GM12873 (cell line): Measurements from ENCODE around the gene ERCC1.
A peak's percentile ranks its signal among the peaks of the same experiment; 100 is the strongest.

Experiments
- TF ChIP-seq, protein P1 (sequence below): IDR thresholded peaks from 2 replicates; pipeline ENCODE4 v1.5.1; 2012; ENCODE audit warnings: low read depth, mild to moderate bottlenecking, moderate library complexity, low read length, control low read depth; ENCODE audit not compliant: insufficient read depth; ENCODE audit errors: missing control alignments

ERCC1 gene

DNA sequence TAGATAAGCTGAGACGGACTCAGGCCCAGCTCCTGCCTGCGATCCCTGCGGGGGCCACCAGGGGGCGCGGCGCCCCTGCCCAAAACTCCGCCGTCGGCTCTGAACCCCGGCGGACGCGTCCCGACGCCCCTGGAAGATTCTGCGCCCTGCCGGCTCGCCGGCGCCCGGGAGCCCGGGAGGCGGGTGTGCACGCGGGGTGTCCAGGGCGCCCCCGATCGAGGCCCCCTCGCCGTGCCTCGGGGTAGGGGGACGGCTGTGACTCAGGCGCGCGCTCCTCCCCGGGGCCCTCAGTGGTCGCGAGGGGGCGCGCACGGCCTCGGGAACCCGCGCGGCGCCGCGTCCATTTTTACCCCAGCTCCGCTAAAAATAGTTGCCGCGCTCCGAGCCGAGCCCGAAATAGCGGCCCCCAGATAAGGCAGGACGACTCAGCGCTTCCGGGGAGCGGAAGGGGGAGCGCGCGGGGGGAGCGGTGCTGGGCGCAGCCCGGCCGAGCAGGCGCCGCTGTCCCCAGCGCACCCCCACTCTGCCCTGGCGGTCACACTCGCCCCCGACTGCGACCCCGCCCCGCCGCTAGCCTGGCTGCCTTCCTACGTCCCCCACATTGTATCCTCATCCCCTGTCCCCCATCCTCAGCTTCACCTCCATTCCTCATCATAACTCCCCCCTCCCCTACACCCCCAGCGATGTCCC lies 16.0 kb upstream of the ERCC1 start:
- TF ChIP-seq, protein P1, sequence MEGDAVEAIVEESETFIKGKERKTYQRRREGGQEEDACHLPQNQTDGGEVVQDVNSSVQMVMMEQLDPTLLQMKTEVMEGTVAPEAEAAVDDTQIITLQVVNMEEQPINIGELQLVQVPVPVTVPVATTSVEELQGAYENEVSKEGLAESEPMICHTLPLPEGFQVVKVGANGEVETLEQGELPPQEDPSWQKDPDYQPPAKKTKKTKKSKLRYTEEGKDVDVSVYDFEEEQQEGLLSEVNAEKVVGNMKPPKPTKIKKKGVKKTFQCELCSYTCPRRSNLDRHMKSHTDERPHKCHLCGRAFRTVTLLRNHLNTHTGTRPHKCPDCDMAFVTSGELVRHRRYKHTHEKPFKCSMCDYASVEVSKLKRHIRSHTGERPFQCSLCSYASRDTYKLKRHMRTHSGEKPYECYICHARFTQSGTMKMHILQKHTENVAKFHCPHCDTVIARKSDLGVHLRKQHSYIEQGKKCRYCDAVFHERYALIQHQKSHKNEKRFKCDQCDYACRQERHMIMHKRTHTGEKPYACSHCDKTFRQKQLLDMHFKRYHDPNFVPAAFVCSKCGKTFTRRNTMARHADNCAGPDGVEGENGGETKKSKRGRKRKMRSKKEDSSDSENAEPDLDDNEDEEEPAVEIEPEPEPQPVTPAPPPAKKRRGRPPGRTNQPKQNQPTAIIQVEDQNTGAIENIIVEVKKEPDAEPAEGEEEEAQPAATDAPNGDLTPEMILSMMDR, result peak; percentile 89

- TF ChIP-seq, protein P1, result no peak
Observed at GRCh38 chr19:45439190-45439568, 15.5 kb upstream of the ERCC1 start.

GRCh38 chr19:45437328-45437727 lies 13.6 kb upstream of the ERCC1 start:
- TF ChIP-seq, protein P1, result no peak

DNA sequence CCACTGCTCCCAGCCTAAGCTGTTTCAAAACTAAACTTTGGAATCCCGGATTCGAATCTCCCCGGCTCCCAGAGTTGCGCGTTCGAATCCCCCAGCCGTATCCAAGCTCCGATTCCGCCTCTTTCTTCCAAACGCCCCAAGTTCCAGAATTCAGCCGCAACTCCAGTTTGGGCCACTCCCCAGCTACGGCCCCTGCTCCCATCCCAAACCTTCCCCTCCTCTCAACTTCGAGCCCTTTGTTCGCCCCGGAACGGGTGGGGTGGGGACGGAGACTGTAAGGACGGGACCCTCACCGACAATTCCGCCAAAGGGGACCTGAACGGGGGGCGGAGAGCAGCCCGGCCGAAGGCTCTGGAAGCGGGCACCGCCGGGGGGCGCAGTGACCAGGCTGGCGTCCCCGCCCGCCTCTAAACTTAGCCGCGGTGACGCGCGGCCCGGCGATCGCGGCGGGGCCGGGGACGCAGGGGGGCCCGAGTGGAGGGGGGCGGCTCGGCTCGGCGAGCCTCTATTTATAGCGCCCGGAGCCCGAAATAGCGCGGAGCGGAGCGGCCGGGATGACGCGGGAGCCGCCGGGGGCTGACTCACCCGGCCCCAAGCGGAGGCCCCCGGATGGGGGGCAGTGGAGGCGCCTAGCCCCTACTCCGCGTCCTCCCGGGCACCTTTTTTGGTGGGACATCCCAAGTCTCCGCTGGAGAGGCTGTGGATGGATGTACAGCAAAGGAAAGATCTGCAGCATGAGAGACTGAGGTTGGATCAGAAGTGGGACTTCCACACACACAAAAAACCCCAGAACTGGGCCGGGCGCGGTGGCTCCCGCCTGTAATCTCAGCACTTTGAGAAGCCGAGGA lies 4.9 kb upstream of the ERCC1 start:
- TF ChIP-seq, protein P1, result peak; percentile 47

DNA sequence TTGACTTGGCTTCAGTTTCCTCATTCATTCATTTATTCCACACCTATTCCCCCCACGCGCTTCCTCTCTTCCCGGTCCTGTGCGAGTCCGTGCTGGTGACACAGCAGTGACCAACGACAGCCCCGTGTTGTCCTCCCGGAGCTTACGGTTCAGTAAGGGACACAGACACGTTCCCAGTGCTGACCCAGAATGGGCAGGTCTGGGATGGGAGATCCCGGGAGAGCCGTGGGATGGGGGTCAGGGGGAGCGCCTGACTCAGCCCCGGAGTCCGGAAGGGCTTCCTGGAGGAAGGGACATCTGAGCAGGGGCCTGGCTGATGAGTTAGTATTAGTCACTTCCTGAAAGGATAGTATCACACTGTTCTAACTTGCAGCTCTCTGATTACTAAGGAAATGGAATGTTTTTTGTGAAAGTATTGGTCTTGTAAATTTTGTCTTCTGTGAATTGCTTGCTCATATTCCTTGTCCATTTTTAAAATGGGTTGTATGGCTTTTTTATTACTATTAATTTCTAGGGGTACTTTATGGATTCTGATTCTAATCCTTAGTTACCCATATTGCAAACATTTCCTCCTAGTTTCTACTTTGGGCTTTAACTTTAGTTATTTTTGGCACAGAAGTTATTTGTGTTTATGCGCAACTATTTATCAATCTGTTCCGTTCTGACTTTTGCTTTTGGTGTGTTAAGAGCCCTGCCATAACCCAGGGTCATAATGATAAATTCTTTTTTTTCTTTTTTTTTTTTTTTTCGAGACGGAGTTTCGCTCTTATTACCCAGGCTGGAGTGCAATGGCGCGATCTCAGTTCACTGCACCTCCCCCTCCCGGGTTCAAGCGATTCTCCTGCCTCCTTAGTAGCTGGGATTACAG lies 708 bp upstream of the ERCC1 start:
- TF ChIP-seq, protein P1, result no peak

GRCh38 chr19:45423033-45423588 lies 606 bp downstream of the ERCC1 start:
- TF ChIP-seq, protein P1, result no peak
